GM04503 (cell line): ENCODE results near the gene ACTR1A.
"Not testable (repeated sequence)": the region's sequence is repeated elsewhere in the genome, so short reads cannot be mapped to it uniquely, and the experiment has no call there.

Experiments used
- DNase-seq: peaks from one replicate; pipeline ENCODE4 v3.0.0-alpha.2; 2012; ENCODE audit warnings: low read depth

ACTR1A gene

GRCh38 chr10:102515724-102516123 lies 13.2 kb upstream of the ACTR1A start:
- DNase-seq: no peak

GRCh38 chr10:102514487-102515311 lies 12.2 kb upstream of the ACTR1A start:
- no peak for DNase-seq

GRCh38 chr10:102511583-102512274 lies 9.2 kb upstream of the ACTR1A start:
- DNase-seq: no peak

GRCh38 chr10:102509387-102509786 lies 6.9 kb upstream of the ACTR1A start:
- no peak for DNase-seq

GRCh38 chr10:102508506-102508905 lies 6.0 kb upstream of the ACTR1A start:
- no peak for DNase-seq

GRCh38 chr10:102507521-102507920 lies 5.0 kb upstream of the ACTR1A start:
- no peak for DNase-seq

- DNase-seq: no peak
Measured at GRCh38 chr10:102505462-102506115, 3.1 kb upstream of the ACTR1A start.

- no peak for DNase-seq
Measured at GRCh38 chr10:102504976-102505300, 2.4 kb upstream of the ACTR1A start.

GRCh38 chr10:102504179-102504975 lies 1.9 kb upstream of the ACTR1A start:
- no peak for DNase-seq

- peak; percentile 87 for DNase-seq
Measured at GRCh38 chr10:102503264-102504178, 1.0 kb upstream of the ACTR1A start, which contains the start of gene SUFU. SUFU (plus strand) TSS chr10:102503972; CDS start chr10:102504153, 181 bp downstream.

GRCh38 chr10:102502029-102502336 lies 529 bp downstream of the ACTR1A start:
- DNase-seq: peak; percentile 93

GRCh38 chr10:102501201-102502028 lies 1.1 kb downstream of the ACTR1A start:
- DNase-seq: no peak

- DNase-seq: not testable (repeated sequence)
Measured at GRCh38 chr10:102500686-102501085, 1.8 kb downstream of the ACTR1A start.

GRCh38 chr10:102499356-102499755 lies 3.2 kb downstream of the ACTR1A start:
- no peak for DNase-seq

- no peak for DNase-seq
Measured at GRCh38 chr10:102497545-102497944, 5.0 kb downstream of the ACTR1A start.

- no peak for DNase-seq
Measured at GRCh38 chr10:102493771-102494170, 8.7 kb downstream of the ACTR1A start.

GRCh38 chr10:102492983-102493382 lies 9.5 kb downstream of the ACTR1A start:
- no peak for DNase-seq

- no peak for DNase-seq
Measured at GRCh38 chr10:102492344-102492939, 10.1 kb downstream of the ACTR1A start.

- no peak for DNase-seq
Measured at GRCh38 chr10:102491136-102491535, 11.4 kb downstream of the ACTR1A start.
